ENCODE results near the gene FAM83F. TPM values are rescaled to one million over a fixed set of nuclear protein-coding genes. Genes with fewer than 3 reads are reported as not detected.

Gene FAM83F
- total and polyA plus RNA-seq, 10 of the 15 experiments (the other 5 are each of a cell fraction or from before 2014, with no cell fraction given): 0.01 to 0.05 (median 0.01) TPM; not detected in 7

- TF ChIP-seq ZBTB11 (CRISPR knock-in tag; IDR thresholded peaks at IDR 0.05): no peak
- no peak for TF ChIP-seq ZNF274 (IDR thresholded peaks at IDR 0.05; ENCODE audit: insufficient read depth, insufficient read length)
- no peak for TF ChIP-seq MEF2B (IDR thresholded peaks at IDR 0.05; ENCODE audit: partially characterized antibody, poor library complexity, severe bottlenecking)
- TF ChIP-seq NKRF (conservative IDR thresholded peaks at IDR 0.05): no peak
- peak; percentile 68; the same call in 1 of the 2 replicates for TF ChIP-seq TCF3 (IDR thresholded peaks at IDR 0.05; ENCODE audit: borderline replicate concordance, insufficient read depth, low read depth, low read length)
- TF ChIP-seq POLR2AphosphoS2 (IDR thresholded peaks at IDR 0.05; ENCODE audit: low read depth, low read length): no peak
- TF ChIP-seq NFYA (IDR thresholded peaks at IDR 0.05; ENCODE audit: borderline replicate concordance, low read depth, low read length): no peak
- peak; percentile 48 for TF ChIP-seq SP1 (IDR thresholded peaks at IDR 0.05; ENCODE audit: low read depth, low read length)
- TF ChIP-seq YY1 (IDR thresholded peaks at IDR 0.05; ENCODE audit: low read depth, low read length): no peak
- TF ChIP-seq SMC3 (IDR thresholded peaks at IDR 0.05; ENCODE audit: borderline replicate concordance, low read length): peak; percentile 7; the same call in 1 of the 2 replicates
- peak; percentile 98 for TF ChIP-seq IRF4 (IDR thresholded peaks at IDR 0.05; ENCODE audit: low read depth, low read length)
- peak; percentile 29 for TF ChIP-seq KLF5 (IDR thresholded peaks at IDR 0.05; ENCODE audit: partially characterized antibody)
- TF ChIP-seq HDAC2 (IDR thresholded peaks at IDR 0.05): no peak
- no peak for TF ChIP-seq PBX3 (IDR thresholded peaks at IDR 0.05; ENCODE audit: insufficient replicate concordance, low read depth, low read length)
- no peak for TF ChIP-seq MYC (IDR thresholded peaks at IDR 0.05; ENCODE audit: insufficient read depth, insufficient read length, insufficient replicate concordance, low read length, severe bottlenecking)
- TF ChIP-seq ZBED1 (IDR thresholded peaks at IDR 0.05; ENCODE audit: borderline replicate concordance): 0 out of 2 replicates have a peak, but pooled peaks have one; percentile 24
- peak; percentile 72; the same call in 1 of the 2 replicates for TF ChIP-seq NFIC (IDR thresholded peaks at IDR 0.05; ENCODE audit: low read depth, low read length)
- peak; percentile 99 for TF ChIP-seq SPI1 (IDR thresholded peaks at IDR 0.05; ENCODE audit: borderline replicate concordance, insufficient read depth, low read depth, low read length)
- no peak for TF ChIP-seq ZZZ3 (IDR thresholded peaks at IDR 0.05; ENCODE audit: control insufficient read depth, insufficient read length, low read depth)
- no peak for TF ChIP-seq JUND (IDR thresholded peaks at IDR 0.05; ENCODE audit: low read depth, low read length)
- no peak for TF ChIP-seq PKNOX1 (IDR thresholded peaks at IDR 0.05)
- TF ChIP-seq HCFC1 (IDR thresholded peaks at IDR 0.05; ENCODE audit: low read length): no peak
- TF ChIP-seq DPF2 (IDR thresholded peaks at IDR 0.05): peak; percentile 88
- TF ChIP-seq EGR1 (IDR thresholded peaks at IDR 0.05; ENCODE audit: borderline replicate concordance in 1 of 2, low read depth in 2 of 2, low read length in 2 of 2): no peak
- no peak for TF ChIP-seq NR2C2 (IDR thresholded peaks at IDR 0.05; ENCODE audit: borderline replicate concordance, control insufficient read depth, insufficient read length, low read depth)
Observed at GRCh38 chr22:40050258-40050657, 55.5 kb downstream of the FAM83F start (continued).

All from GM12878 (cell line).